Activated T-cell treated with anti-CD3 and anti-CD28 coated beads for 1 hour (primary cell): Measurements from ENCODE around the gene FAM120B.

Source experiments
- DNase-seq: peaks from one replicate; pipeline ENCODE4 v3.0.0-alpha.2; 2020; ENCODE audit warnings: low read depth

The FAM120B gene

GRCh38 chr6:170355661-170356060 is 49.1 kb downstream of the FAM120B start:
- no peak for DNase-seq

- DNase-seq = no peak
Measured at GRCh38 chr6:170357812-170358211, 51.3 kb downstream of the FAM120B start.

DNA sequence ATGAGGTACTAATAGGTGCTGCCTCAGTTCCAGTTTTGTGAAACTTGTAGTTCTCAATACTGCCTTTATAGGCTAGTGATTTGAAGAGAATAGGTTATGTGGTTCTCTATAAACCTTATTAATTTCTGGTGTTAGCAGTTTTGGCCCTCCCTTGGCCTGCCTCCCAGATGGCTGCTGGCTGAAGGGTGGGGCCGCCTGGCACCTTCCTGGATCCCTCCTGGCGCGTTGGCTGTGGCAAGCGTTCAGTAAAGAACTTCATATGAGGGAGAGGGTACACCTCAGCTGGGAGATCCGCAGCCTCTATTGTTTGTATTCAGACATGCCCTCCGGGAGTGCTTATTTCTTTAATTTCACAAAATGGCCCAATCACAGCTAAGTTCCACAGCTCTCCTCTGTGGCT is 51.9 kb downstream of the FAM120B start:
- DNase-seq = no peak

- no peak for DNase-seq
Measured at GRCh38 chr6:170360476-170360875, 53.9 kb downstream of the FAM120B start.

GRCh38 chr6:170361335-170361734 is 54.8 kb downstream of the FAM120B start:
- no peak for DNase-seq

- DNase-seq = no peak
Measured at GRCh38 chr6:170362121-170362520, 55.6 kb downstream of the FAM120B start.

GRCh38 chr6:170363255-170363654 is 56.7 kb downstream of the FAM120B start:
- DNase-seq = no peak

DNA sequence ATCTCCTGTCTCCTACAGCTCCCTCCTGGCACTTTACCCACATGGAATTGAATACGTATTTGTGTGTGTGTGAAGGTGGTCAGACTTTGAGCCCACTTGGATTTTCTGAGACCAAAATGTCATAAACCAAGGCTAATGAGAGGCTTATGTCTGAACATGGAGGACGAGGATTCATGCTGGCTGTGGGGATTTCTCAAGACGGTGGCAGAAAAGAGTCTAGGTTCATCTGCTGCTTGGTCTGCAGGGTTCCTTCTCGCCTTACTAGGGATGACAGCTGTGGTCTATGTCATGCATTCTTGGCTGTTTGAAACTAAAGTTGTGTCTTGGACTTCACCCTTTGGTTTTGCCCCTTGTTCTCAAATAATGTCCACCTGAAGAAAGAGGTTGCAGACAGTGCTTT is 58.6 kb downstream of the FAM120B start:
- DNase-seq = no peak

- no peak for DNase-seq
Measured at GRCh38 chr6:170365593-170365992, 59.0 kb downstream of the FAM120B start.

DNA sequence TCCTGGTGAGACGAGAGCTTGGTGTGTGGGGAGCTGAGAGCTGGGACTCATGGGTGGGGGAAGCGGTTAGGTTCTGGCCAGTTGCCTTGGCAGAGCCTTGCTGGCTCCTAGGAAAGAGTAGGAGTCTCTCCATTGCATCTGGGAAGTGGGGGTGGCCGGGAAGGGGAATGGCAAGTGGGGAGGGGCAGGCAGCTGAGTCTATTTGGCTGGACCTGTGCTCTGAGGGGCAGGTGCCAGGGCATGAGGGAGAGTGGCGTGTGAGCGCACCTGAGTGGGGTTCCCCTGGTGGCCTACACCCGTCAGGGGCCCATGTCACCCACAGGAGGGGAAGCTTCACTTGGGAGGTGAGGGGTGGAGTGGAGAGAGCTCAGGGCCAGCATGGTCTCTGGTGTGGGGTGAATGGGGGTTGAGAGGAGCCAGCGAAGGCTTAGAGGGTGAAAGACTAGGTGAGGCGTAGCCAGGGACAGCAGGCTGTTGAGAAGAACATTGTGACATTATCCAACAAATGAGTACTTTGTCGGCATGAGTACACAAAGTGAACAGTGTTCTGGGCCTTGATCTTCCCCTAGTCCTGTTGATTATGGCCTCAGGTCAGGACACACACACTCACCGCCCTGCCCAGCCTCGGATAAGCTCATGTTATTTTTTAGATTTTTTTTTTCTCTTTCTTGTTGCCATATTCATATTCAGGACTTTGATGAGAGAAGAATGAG is 59.8 kb downstream of the FAM120B start:
- DNase-seq = no peak

DNA sequence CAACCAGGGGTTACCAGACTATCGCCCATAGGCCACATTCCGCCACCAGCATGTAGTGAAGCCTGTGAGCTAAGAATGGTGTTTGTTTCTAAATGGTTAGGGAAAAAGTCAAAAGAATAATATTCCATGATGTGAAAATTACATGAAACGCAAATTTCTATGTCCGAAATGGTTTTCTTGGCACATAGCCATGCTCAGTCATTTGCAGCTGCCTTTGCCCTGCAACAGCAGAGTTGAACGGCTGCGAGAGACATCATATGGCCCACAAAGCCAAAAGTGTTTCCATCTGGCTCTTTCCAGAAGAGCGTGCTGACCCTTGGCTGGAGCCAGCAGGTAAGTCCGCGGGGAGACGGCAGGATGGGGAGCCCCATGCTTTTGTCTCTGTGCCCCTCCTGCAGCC is 60.7 kb downstream of the FAM120B start:
- DNase-seq = no peak

DNA sequence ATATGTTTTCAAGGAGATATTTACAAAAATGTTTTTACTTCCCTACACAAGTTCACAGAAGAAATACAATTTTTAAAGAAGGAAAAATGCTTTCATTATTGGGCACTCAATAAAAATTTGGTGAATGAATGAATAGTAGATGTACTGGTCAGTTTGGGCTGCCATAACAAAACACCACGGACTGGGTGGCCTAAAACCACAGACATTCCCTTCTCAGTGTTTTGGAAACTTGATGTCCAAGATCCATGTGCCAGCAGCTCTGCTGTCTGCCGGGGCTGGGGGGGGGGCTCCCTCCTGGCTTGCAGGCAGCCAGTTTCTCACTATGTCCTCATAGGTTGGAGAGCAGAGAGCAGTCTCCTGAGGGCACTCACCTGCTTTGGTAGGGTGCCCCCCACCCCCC is 62.0 kb downstream of the FAM120B start:
- DNase-seq = no peak

GRCh38 chr6:170369403-170369802 is 62.8 kb downstream of the FAM120B start:
- DNase-seq = no peak

GRCh38 chr6:170370416-170370815 is 63.9 kb downstream of the FAM120B start:
- no peak for DNase-seq

GRCh38 chr6:170371080-170371479 is 64.5 kb downstream of the FAM120B start:
- no peak for DNase-seq

- no peak for DNase-seq
Measured at GRCh38 chr6:170371588-170371987, 65.0 kb downstream of the FAM120B start.

DNA sequence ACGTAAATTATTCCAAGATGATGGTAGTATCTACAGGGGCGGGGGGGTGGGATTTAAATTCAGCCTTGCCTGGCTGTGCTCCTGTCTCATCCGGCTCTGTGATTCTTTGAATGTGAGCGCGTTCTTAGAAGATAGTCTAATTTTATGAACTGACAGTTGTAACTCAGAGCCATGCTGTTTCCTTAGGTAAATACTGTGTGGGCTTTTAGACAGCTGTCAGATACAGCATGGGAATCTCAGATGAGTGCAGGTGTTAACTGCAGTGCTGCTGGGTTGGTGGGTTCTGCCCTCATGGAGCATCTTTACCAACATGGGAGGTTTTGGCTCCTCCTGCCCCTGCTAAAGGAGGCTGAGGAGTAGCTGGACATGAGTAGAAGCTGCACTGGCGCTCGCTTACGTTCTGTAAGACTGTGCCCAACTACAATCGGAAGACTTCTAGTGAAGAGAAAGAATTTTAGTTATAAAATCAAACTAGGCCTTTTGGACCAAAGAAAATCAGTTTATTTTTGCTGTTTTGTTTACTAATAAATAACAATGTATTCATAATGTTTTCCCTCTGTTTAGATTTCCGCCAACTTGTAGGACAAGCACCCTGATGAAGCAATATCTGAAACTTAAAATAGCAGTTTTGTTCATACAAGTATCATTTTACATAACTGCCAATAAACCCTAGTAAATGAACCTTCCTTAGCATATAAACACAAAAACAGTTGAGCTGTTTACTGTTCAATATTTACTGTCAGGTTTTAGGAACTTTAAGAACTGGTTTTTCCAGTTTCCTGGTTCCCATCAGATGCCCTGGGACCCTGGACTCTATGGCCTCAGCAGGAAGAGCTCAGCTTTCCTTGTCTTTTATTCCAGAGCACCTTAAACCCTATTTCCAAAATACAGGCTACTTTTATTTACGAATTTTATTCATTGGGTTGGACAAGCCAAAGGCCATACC is 66.1 kb downstream of the FAM120B start:
- no peak for DNase-seq

DNA sequence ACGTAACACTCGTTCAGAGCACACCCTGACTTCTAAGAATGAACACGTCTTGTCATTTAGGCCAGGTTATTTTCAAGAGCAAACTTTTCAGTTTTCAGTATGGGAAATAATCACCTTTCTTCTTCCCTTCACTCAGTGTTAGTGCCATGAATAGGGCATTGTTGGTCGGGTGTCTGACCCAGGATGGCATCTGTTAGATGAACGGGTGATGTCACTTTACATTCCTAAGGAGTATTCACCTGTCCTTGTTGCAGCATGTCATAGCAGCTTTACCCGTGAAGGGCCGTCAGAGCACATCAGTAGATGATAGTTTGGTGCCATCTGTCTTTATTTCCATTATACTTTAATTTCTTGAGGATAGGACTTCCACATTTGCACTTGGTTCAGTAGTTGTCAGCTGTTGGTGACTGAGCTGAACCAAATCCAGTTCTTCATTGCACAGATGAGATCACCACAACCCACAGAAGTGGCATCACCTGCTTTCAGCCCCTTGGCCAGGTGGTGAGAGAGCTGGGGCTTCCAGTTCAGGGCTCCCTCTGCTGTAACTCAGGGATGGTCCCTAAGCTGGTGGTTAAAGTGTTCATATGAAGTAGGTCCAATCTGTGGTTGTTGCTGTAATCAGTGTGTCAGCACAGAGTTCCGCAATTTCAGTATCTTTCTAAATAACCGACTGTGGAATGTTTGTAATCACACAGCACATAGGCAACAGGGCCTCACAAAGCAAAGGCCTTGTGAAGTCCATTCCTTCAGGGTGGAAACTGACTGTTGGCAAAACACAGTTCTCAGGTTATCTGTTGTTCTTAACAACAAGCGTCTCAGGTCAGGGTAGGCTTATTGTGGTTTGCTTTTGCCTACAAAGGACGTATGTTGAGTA is 68.2 kb downstream of the FAM120B start:
- no peak for DNase-seq

DNA sequence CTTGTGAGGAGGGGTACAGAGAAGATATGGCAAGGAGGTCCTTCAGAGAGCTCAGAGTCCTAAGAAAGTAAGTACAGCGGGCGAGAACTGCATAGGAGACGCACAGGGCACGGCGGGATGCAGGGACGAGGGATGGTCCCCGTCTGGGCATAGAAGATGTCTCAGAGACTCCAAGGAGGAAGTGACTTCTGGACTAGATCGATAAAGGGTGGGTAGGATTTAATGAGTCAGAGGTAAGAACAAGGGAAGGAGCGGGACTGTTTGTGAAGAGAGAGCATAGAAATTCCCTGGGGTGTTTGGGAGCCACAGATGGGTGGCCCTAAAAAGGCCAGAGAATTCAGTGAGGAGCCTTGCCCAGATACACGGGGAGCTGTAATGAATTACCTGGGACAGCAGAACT is 69.1 kb downstream of the FAM120B start:
- no peak for DNase-seq

DNA sequence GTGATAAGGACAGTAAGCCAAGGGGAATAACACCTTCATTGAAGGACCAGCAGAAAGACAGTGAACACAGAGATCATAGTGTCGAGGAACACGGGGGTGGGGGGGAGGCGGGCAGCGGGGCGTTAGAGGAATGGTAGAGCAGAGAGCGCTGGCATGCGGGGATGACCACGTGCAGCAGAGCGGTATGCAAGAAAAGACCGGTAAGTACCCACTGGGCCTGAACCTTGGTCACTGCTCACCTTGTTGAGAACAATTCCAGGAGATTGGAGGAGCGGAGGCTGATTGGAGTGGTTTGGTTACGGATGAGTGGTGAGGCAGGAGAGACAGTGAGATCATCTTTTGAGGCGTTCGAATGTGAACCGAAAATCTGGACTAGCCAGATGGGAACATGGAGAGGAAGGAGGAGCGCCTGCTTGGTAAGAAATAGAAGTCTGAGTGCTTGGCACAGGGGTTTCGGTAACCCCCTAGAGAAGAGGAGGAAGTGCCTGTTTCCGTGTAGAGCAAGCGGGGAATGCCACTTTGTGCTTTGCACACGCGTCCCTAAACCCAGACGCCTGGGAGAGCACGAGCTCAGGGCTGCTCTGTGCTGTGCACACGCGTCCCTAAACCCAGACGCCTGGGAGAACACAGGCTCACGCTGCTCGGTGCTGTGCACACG is 70.0 kb downstream of the FAM120B start:
- DNase-seq = no peak

DNA sequence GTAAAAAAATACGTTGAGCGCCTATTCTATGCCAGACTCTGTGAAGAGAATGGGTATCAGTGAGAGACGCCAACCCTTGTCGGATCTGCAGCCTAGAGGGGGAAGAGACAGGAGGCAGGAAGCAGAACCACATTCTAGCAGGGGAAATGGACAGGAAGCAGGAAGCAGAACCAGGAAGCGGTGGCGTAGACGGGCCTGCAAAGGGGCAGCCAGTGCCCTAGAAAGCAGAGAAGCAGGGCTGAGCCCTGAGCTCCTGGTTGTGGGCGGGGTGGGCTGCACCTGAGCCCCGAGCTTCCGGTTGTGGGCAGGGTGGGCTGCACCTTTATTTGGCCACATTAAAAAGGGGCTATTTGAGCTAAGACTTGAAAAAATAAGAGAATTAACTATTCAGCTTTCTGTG is 71.9 kb downstream of the FAM120B start:
- DNase-seq = no peak

DNA sequence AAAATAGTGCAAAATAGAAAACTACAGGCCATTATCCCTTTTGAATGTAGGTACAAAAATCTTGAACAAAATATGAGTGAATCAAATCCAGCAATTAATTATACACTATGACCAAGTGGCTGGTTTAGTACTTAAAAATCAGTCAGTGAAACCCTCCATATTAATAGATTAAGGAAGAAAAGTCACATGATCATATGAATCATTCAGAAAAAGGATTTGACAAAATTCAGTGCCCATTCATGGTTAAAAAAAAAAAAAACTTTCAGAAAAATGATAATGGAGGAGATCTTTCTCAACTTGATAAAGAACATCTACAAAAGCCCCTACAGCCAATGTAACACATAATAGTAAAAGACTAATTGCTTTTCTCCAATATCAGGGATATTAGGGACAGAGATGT is 75.0 kb downstream of the FAM120B start:
- no peak for DNase-seq
